Measurements from ENCODE around the gene PRKD2. TPM values are rescaled to one million over a fixed set of nuclear protein-coding genes. Genes with fewer than 3 reads are reported as not detected.
A peak's percentile ranks its signal among the peaks of the same experiment; 100 is the strongest.
"Not testable (repeated sequence)": the region's sequence is repeated elsewhere in the genome, so short reads cannot be mapped to it uniquely, and the experiment has no call there.

PRKD2 gene
- total RNA-seq, 1 experiment from 2014 or later: 98.3 TPM

- Mint-ChIP-seq H3K4me3 (ENCODE audit: low read depth, unreplicated experiment) (peak overlapping the region; percentile 94), H3K4me1 (ENCODE audit: low read depth, unreplicated experiment) (peaks cover 25% of the 10 kb centered on the region), H3K27ac (ENCODE audit: unreplicated experiment) (peak overlapping the region; percentile 96), H3K9me3 (ENCODE audit: low read depth, unreplicated experiment) (no peaks in the 10 kb centered on the region), H3K27me3 (ENCODE audit: unreplicated experiment) (no peaks in the 10 kb centered on the region), H3K36me3 (ENCODE audit: insufficient read depth, unreplicated experiment) (peaks cover 90% of the 10 kb centered on the region)
- BruUV-seq (replicated peaks): TSS peak; percentile 88
- intact Hi-C loops (cut with micrococcal nuclease; ENCODE audit: unreplicated experiment): no loop called here
- no peak for DNase-seq
- TF ChIP-seq, protein P1, sequence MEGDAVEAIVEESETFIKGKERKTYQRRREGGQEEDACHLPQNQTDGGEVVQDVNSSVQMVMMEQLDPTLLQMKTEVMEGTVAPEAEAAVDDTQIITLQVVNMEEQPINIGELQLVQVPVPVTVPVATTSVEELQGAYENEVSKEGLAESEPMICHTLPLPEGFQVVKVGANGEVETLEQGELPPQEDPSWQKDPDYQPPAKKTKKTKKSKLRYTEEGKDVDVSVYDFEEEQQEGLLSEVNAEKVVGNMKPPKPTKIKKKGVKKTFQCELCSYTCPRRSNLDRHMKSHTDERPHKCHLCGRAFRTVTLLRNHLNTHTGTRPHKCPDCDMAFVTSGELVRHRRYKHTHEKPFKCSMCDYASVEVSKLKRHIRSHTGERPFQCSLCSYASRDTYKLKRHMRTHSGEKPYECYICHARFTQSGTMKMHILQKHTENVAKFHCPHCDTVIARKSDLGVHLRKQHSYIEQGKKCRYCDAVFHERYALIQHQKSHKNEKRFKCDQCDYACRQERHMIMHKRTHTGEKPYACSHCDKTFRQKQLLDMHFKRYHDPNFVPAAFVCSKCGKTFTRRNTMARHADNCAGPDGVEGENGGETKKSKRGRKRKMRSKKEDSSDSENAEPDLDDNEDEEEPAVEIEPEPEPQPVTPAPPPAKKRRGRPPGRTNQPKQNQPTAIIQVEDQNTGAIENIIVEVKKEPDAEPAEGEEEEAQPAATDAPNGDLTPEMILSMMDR (IDR thresholded peaks at IDR 0.05; ENCODE audit: unreplicated experiment): no peak
- CTCF ChIA-PET: interaction anchor here (0.6 to 1.3 kb wide), 11 partner anchors 9 to 593 kb away, joined by 3 to 7 read pairs (median 4); partner anchors contain the start of gene DACT3
These were observed 2.3 kb downstream of the PRKD2 start for GRCh38 chr19:46714444-46715106.

- H3K27me3 Mint-ChIP-seq (ENCODE audit: unreplicated experiment): no peaks in the 10 kb centered on the region
- CTCF ChIA-PET: interaction anchor here (0.6 to 1.3 kb wide), 10 partner anchors 9 to 592 kb away, joined by 3 to 7 read pairs (median 4); partner anchors contain the start of gene DACT3
- H3K4me1 Mint-ChIP-seq (ENCODE audit: low read depth, unreplicated experiment): peaks cover 19% of the 10 kb centered on the region
- H3K9me3 Mint-ChIP-seq (ENCODE audit: low read depth, unreplicated experiment): no peaks in the 10 kb centered on the region
- peak overlapping the region; percentile 96 for H3K27ac Mint-ChIP-seq (ENCODE audit: unreplicated experiment)
- H3K36me3 Mint-ChIP-seq (ENCODE audit: insufficient read depth, unreplicated experiment): peaks cover 88% of the 10 kb centered on the region
- H3K4me3 Mint-ChIP-seq (ENCODE audit: low read depth, unreplicated experiment): peak overlapping the region; percentile 94
- peak; percentile 98 for DNase-seq
- no TSS peak for BruUV-seq (replicated peaks)
- intact Hi-C loops (cut with micrococcal nuclease; ENCODE audit: unreplicated experiment): no loop called here
- TF ChIP-seq, protein P1 (IDR thresholded peaks at IDR 0.05; ENCODE audit: unreplicated experiment): no peak
These were observed 3.0 kb downstream of the PRKD2 start for GRCh38 chr19:46713781-46714443.

DNA sequence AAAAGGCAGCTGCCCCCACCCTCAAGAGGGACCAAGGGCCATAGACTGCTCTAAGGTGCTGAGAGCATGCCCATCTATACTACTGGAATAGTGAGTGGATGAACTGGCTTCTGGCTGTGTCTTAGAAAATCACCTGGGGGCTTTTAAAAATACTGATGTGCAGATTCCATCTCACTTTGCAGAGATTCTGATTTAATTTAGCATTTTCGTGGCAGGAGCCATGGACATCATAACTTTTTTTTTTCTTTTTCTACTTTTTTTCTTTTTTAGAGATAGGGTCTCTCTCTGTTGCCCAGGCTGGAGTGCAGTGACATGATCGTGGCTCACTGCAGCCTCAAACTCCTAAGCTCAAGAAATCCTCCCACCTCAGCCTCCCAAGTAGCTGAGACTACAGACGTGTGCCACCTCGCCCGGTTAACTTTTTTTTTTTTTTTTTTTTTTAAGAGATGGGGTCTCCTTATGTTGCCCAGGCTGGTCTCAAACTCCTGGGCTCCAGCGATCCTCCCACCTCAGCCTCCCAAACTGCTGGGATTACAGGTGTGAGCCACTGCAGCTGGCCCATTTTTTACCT is 4.1 kb downstream of the PRKD2 start:
- DNase-seq; intact Hi-C loops (cut with micrococcal nuclease; ENCODE audit: unreplicated experiment); H3K4me3 Mint-ChIP-seq (ENCODE audit: low read depth, unreplicated experiment); H3K27me3 Mint-ChIP-seq (ENCODE audit: unreplicated experiment); H3K9me3 Mint-ChIP-seq (ENCODE audit: low read depth, unreplicated experiment): not testable (repeated sequence)
- BruUV-seq (replicated peaks): TSS peak; percentile 12
- peaks cover 16% of the 10 kb centered on the region for H3K4me1 Mint-ChIP-seq (ENCODE audit: low read depth, unreplicated experiment)
- peak overlapping the region; percentile 96 for H3K27ac Mint-ChIP-seq (ENCODE audit: unreplicated experiment)
- peaks cover 81% of the 10 kb centered on the region for H3K36me3 Mint-ChIP-seq (ENCODE audit: insufficient read depth, unreplicated experiment)
- CTCF ChIA-PET: interaction anchor here (0.6 kb wide), 1 partner anchor 371 kb away, joined by 3 read pairs; no protein-coding TSS in a partner anchor

DNA sequence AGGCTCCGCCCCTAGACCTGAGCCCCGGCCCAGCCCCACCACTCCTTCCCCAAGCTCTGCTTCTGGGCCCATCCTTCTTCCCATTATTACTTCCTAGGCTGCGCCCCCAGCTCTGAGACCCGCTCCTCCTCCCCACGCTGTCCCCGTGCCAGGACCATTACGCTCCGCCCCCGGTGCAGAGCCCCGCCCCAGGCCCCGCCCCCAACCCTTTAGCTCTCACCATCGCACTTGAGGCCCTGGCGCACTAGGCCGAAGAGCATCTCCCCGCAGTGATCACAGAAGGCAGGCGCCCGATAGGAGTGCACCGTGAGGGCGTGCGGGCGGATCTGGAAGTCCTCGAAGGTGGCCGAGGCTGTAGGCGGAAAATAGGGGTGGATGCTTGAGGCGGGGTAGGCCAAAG is 6.2 kb downstream of the PRKD2 start:
- no peaks in the 10 kb centered on the region for H3K27me3 Mint-ChIP-seq (ENCODE audit: unreplicated experiment)
- peaks cover 9% of the 10 kb centered on the region for H3K4me1 Mint-ChIP-seq (ENCODE audit: low read depth, unreplicated experiment)
- H3K4me3 Mint-ChIP-seq (ENCODE audit: low read depth, unreplicated experiment): no peak overlapping the region
- intact Hi-C loops (cut with micrococcal nuclease; ENCODE audit: unreplicated experiment): no loop called here
- H3K27ac Mint-ChIP-seq (ENCODE audit: unreplicated experiment): no peak overlapping the region
- TF ChIP-seq, protein P1 (IDR thresholded peaks at IDR 0.05; ENCODE audit: unreplicated experiment): no peak
- CTCF ChIA-PET: no interaction called here
- BruUV-seq (replicated peaks): no TSS peak
- no peak for DNase-seq
- H3K9me3 Mint-ChIP-seq (ENCODE audit: low read depth, unreplicated experiment): no peaks in the 10 kb centered on the region
- H3K36me3 Mint-ChIP-seq (ENCODE audit: insufficient read depth, unreplicated experiment): peaks cover 80% of the 10 kb centered on the region

Measured in Calu3 (cell line).